ENCODE results near the gene AFAP1. TPM values are rescaled to one million over a fixed set of nuclear protein-coding genes. Genes with fewer than 3 reads are reported as not detected.

The AFAP1 gene
- 22.4 to 33.1 TPM (median 30.7 TPM) in 5 replicates for total RNA-seq (2022; extraction: Qiagen RNA extraction; ENCODE audit: low read depth)

GRCh38 chr4:7939377-7940108 is at the start of gene AFAP1:
TSS of gene AFAP1 (minus strand) at chr4:7939861. CDS start at chr4:7872078, 67,783 bp downstream.

Other genes with a start within 250 kb of the AFAP1 start
- gene ABLIM2, start 219.0 kb upstream of the AFAP1 start, total RNA-seq (2022; extraction: Qiagen RNA extraction; ENCODE audit: low read depth), result 0.54 to 0.88 TPM (median 0.58 TPM) in 5 replicates